ENCODE data around the gene NMNAT3.

DNA sequence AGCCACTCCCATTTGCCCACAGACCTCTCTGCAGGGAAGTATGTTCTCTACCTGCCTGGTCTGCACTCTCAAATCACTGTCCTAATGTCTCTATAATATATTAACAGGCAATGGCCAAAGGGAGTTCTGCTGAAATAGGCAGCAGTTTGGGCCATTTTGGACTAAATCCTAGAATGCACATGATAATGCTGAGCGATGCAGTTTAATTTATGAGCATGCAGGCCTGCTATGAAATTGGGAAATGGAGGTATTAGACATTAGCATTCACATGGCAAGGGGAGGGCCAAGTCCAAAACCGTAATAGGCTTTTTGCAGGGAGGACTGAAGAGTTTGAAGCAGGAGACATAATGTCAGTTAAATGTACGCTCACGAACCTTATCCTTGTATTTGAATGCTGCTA, 31.3 kb downstream of the NMNAT3 start:
- no peak for TF ChIP-seq EZH2 (IDR thresholded peaks at IDR 0.05; ENCODE audit: low read length)
- TF ChIP-seq, protein P1, sequence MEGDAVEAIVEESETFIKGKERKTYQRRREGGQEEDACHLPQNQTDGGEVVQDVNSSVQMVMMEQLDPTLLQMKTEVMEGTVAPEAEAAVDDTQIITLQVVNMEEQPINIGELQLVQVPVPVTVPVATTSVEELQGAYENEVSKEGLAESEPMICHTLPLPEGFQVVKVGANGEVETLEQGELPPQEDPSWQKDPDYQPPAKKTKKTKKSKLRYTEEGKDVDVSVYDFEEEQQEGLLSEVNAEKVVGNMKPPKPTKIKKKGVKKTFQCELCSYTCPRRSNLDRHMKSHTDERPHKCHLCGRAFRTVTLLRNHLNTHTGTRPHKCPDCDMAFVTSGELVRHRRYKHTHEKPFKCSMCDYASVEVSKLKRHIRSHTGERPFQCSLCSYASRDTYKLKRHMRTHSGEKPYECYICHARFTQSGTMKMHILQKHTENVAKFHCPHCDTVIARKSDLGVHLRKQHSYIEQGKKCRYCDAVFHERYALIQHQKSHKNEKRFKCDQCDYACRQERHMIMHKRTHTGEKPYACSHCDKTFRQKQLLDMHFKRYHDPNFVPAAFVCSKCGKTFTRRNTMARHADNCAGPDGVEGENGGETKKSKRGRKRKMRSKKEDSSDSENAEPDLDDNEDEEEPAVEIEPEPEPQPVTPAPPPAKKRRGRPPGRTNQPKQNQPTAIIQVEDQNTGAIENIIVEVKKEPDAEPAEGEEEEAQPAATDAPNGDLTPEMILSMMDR (optimal IDR thresholded peaks at IDR 0.05 in 1 of 3, IDR thresholded peaks at IDR 0.05 in 1 of 3, conservative IDR thresholded peaks at IDR 0.05 in 1 of 3; ENCODE audit: extremely low read depth in 1 of 3, insufficient read depth in 2 of 3, low read length in 3 of 3), result no peak

Data from keratinocyte (primary cell).